ENCODE results near the gene EIF4E1B. TPM values are rescaled to one million over a fixed set of nuclear protein-coding genes. Genes with fewer than 3 reads are reported as not detected.
"Not testable (repeated sequence)": the region's sequence is repeated elsewhere in the genome, so short reads cannot be mapped to it uniquely, and the experiment has no call there.

Gene EIF4E1B, protein sequence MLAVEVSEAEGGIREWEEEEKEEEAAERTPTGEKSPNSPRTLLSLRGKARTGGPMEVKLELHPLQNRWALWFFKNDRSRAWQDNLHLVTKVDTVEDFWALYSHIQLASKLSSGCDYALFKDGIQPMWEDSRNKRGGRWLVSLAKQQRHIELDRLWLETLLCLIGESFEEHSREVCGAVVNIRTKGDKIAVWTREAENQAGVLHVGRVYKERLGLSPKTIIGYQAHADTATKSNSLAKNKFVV
- not detected in 2 replicates for total RNA-seq

GRCh38 chr5:176629853-176630680 lies at the start of gene EIF4E1B, which contains the start of gene SNCB:
Gene EIF4E1B, plus strand, starts transcription at chr5:176630675. Its CDS starts 12,113 bp downstream, at chr5:176642788.
Gene SNCB, minus strand, starts transcription at chr5:176630534. Its CDS starts 880 bp downstream, at chr5:176629654.
- H3K4me3 Mint-ChIP-seq (ENCODE audit: low read depth): peak within 1 kb of the TSS; percentile 3
- intact Hi-C loops (cut with micrococcal nuclease): loop anchor here (2.0 to 10.0 kb wide), 2 partner anchors 17 to 55 kb away; partner anchors contain the start of gene TSPAN17
- H3K9me3 Mint-ChIP-seq: no peaks in the 10 kb centered on the region
- peak; percentile 37 for DNase-seq (ENCODE audit: low spot score)
- no peak within 1 kb of the TSS for H3K27ac Mint-ChIP-seq
- no peaks in the 10 kb centered on the region for H3K36me3 Mint-ChIP-seq (ENCODE audit: low read depth)
- peaks cover 12% of the 10 kb centered on the region for H3K4me1 Mint-ChIP-seq (ENCODE audit: low read depth)
- peaks cover 74% of the 10 kb centered on the region for H3K27me3 Mint-ChIP-seq (ENCODE audit: low read depth)

- Mint-ChIP-seq H3K36me3 (ENCODE audit: low read depth) (no peaks in the 10 kb centered on the region), H3K4me3 (ENCODE audit: low read depth) (no peak overlapping the region), H3K4me1 (ENCODE audit: low read depth) (no peaks in the 10 kb centered on the region), H3K27me3 (ENCODE audit: low read depth) (no peaks in the 10 kb centered on the region), H3K9me3 (peaks cover 7% of the 10 kb centered on the region), H3K27ac (no peak overlapping the region)
- intact Hi-C loops (cut with micrococcal nuclease): no loop called here
- DNase-seq (ENCODE audit: low spot score): no peak
Observed at GRCh38 chr5:176581361-176581760, 49.1 kb upstream of the EIF4E1B start.

GRCh38 chr5:176583076-176583475 lies 47.4 kb upstream of the EIF4E1B start:
- Mint-ChIP-seq H3K27ac (no peak overlapping the region), H3K4me3 (ENCODE audit: low read depth) (no peak overlapping the region), H3K9me3 (peaks cover 7% of the 10 kb centered on the region), H3K36me3 (ENCODE audit: low read depth) (no peaks in the 10 kb centered on the region), H3K4me1 (ENCODE audit: low read depth) (no peaks in the 10 kb centered on the region), H3K27me3 (ENCODE audit: low read depth) (no peaks in the 10 kb centered on the region)
- no peak for DNase-seq (ENCODE audit: low spot score)
- intact Hi-C loops (cut with micrococcal nuclease): no loop called here

- H3K36me3 Mint-ChIP-seq (ENCODE audit: low read depth): no peaks in the 10 kb centered on the region
- no peaks in the 10 kb centered on the region for H3K4me1 Mint-ChIP-seq (ENCODE audit: low read depth)
- intact Hi-C loops (cut with micrococcal nuclease): no loop called here
- H3K9me3 Mint-ChIP-seq: peaks cover 7% of the 10 kb centered on the region
- no peak overlapping the region for H3K4me3 Mint-ChIP-seq (ENCODE audit: low read depth)
- H3K27ac Mint-ChIP-seq: no peak overlapping the region
- no peak for DNase-seq (ENCODE audit: low spot score)
- no peaks in the 10 kb centered on the region for H3K27me3 Mint-ChIP-seq (ENCODE audit: low read depth)
Observed at GRCh38 chr5:176587398-176587797, 43.1 kb upstream of the EIF4E1B start.

DNA sequence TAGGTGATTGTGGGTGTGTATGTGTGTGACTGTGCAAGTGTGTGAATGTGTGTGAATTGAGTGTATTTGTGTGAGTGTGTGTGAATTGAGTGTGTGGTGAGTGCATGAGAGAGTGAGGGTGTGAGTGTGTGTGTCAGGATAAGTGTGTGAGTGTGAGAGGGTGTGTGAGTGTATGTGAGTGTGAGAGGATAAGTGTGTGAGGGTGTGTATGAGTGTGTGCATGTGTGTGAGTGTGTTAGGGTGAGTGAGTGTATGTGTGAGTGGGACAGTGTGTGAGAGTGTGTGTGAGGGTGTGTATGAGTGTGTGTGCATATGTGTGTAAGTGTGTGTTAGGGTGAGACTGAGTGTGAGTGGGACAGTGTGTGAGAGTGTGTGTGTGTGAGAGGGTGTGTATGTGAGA lies 42.2 kb upstream of the EIF4E1B start:
- H3K4me1 Mint-ChIP-seq (ENCODE audit: low read depth): no peaks in the 10 kb centered on the region
- no peak for DNase-seq (ENCODE audit: low spot score)
- peaks cover 7% of the 10 kb centered on the region for H3K9me3 Mint-ChIP-seq
- H3K27ac Mint-ChIP-seq: no peak overlapping the region
- H3K27me3 Mint-ChIP-seq (ENCODE audit: low read depth): no peaks in the 10 kb centered on the region
- intact Hi-C loops (cut with micrococcal nuclease): no loop called here
- no peaks in the 10 kb centered on the region for H3K36me3 Mint-ChIP-seq (ENCODE audit: low read depth)
- H3K4me3 Mint-ChIP-seq (ENCODE audit: low read depth): no peak overlapping the region

GRCh38 chr5:176589039-176589769 lies 41.3 kb upstream of the EIF4E1B start:
- H3K27ac Mint-ChIP-seq: no peak overlapping the region
- H3K4me3 Mint-ChIP-seq (ENCODE audit: low read depth): no peak overlapping the region
- no peaks in the 10 kb centered on the region for H3K4me1 Mint-ChIP-seq (ENCODE audit: low read depth)
- H3K27me3 Mint-ChIP-seq (ENCODE audit: low read depth): no peaks in the 10 kb centered on the region
- no peak for DNase-seq (ENCODE audit: low spot score)
- H3K36me3 Mint-ChIP-seq (ENCODE audit: low read depth): no peaks in the 10 kb centered on the region
- peaks cover 7% of the 10 kb centered on the region for H3K9me3 Mint-ChIP-seq
- intact Hi-C loops (cut with micrococcal nuclease): no loop called here

- DNase-seq (ENCODE audit: low spot score): no peak
- H3K9me3 Mint-ChIP-seq: peaks cover 5% of the 10 kb centered on the region
- no peaks in the 10 kb centered on the region for H3K4me1 Mint-ChIP-seq (ENCODE audit: low read depth)
- H3K27me3 Mint-ChIP-seq (ENCODE audit: low read depth): peaks cover 2% of the 10 kb centered on the region
- H3K36me3 Mint-ChIP-seq (ENCODE audit: low read depth): no peaks in the 10 kb centered on the region
- intact Hi-C loops (cut with micrococcal nuclease): no loop called here
- H3K27ac Mint-ChIP-seq: no peak overlapping the region
- no peak overlapping the region for H3K4me3 Mint-ChIP-seq (ENCODE audit: low read depth)
Observed at GRCh38 chr5:176590035-176590717, 40.3 kb upstream of the EIF4E1B start.

DNA sequence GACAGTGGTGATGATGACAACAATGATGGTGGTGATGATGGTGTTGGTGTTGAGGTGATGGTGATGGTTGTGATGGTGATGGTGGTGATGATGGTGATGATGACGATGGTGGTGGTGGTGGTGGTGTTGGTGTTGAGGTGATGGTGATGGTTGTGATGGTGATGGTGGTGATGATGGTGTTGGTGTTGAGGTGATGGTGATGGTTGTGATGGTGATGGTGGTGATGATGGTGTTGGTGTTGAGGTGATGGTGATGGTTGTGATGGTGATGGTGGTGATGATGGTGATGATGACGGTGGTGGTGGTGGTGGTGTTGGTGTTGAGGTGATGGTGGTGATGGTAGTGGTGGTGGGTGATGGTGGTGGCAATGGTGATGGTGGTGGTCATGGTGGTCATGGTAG lies 38.8 kb upstream of the EIF4E1B start:
- intact Hi-C loops (cut with micrococcal nuclease); H3K4me3 Mint-ChIP-seq (ENCODE audit: low read depth); H3K4me1 Mint-ChIP-seq (ENCODE audit: low read depth); H3K27ac Mint-ChIP-seq; DNase-seq (ENCODE audit: low spot score); H3K36me3 Mint-ChIP-seq (ENCODE audit: low read depth); H3K9me3 Mint-ChIP-seq; H3K27me3 Mint-ChIP-seq (ENCODE audit: low read depth): not testable (repeated sequence)

GRCh38 chr5:176592573-176592972 lies 37.9 kb upstream of the EIF4E1B start:
- intact Hi-C loops (cut with micrococcal nuclease): no loop called here
- Mint-ChIP-seq H3K27ac (no peak overlapping the region), H3K27me3 (ENCODE audit: low read depth) (peaks cover 2% of the 10 kb centered on the region), H3K4me3 (ENCODE audit: low read depth) (no peak overlapping the region), H3K9me3 (no peaks in the 10 kb centered on the region), H3K4me1 (ENCODE audit: low read depth) (no peaks in the 10 kb centered on the region), H3K36me3 (ENCODE audit: low read depth) (no peaks in the 10 kb centered on the region)
- no peak for DNase-seq (ENCODE audit: low spot score)

- no peak for DNase-seq (ENCODE audit: low spot score)
- Mint-ChIP-seq H3K9me3 (no peaks in the 10 kb centered on the region), H3K36me3 (ENCODE audit: low read depth) (no peaks in the 10 kb centered on the region), H3K4me1 (ENCODE audit: low read depth) (no peaks in the 10 kb centered on the region), H3K27me3 (ENCODE audit: low read depth) (peaks cover 2% of the 10 kb centered on the region), H3K4me3 (ENCODE audit: low read depth) (no peak overlapping the region), H3K27ac (no peak overlapping the region)
- intact Hi-C loops (cut with micrococcal nuclease): no loop called here
Observed at GRCh38 chr5:176593273-176593869, 37.1 kb upstream of the EIF4E1B start.

DNA sequence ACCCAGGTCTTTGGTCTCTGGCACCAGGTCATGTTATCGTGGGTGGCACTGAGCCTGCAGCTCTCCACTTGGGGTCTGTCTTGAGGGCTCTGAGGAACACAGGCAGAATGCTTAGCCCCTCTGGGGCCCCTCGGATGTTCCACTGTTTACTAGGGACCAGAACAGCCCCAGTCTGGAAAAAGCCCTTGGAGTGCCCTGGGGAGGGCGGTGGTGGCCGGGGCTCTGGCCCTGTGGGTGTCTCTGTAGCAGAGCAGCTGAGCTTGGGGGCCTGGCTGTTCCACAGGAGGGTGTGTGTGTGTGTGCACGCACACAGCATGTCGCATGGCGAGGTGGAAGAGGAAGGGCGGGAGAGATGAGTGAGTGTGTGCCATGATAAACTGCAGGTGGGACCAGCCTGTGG lies 35.9 kb upstream of the EIF4E1B start:
- H3K36me3 Mint-ChIP-seq (ENCODE audit: low read depth): no peaks in the 10 kb centered on the region

DNA sequence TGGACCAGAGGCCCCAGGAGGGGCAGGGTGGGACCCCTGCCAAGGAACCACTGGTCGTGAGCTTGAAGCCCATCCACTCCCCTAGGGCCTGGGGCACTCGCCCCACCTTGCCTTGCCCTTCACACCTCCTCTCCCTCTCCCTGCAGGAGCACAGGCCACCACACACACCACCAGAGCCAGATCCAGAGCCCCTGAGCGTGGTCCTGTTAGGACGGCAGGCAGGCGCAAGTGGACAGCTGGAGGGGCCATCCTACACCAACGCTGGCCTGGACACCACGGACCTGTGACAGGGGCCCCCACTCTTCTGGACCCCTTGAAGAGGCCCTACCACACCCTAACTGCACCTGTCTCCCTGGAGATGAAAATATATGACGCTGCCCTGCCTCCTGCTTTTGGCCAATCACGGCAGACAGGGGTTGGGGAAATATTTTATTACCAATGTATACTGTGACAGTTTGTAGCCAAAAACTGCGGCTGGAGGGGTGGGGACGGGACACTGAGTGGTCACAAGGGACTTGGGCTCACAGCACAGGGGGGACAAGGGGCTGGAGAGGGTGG lies 35.0 kb upstream of the EIF4E1B start:
- Mint-ChIP-seq H3K9me3 (no peaks in the 10 kb centered on the region), H3K4me3 (ENCODE audit: low read depth) (no peak overlapping the region), H3K4me1 (ENCODE audit: low read depth) (peaks cover 2% of the 10 kb centered on the region), H3K36me3 (ENCODE audit: low read depth) (no peaks in the 10 kb centered on the region), H3K27me3 (ENCODE audit: low read depth) (peaks cover 4% of the 10 kb centered on the region), H3K27ac (no peak overlapping the region)
- DNase-seq (ENCODE audit: low spot score): no peak
- intact Hi-C loops (cut with micrococcal nuclease): loop anchor here (5.0 kb wide), 1 partner anchor 53 kb away; no protein-coding TSS in a partner anchor

More for the DNA sequence above, 35.9 kb upstream of the EIF4E1B start:
- Mint-ChIP-seq H3K4me3 (ENCODE audit: low read depth) (no peak overlapping the region), H3K27ac (peak overlapping the region; percentile 7), H3K4me1 (ENCODE audit: low read depth) (no peaks in the 10 kb centered on the region), H3K9me3 (no peaks in the 10 kb centered on the region), H3K27me3 (ENCODE audit: low read depth) (peaks cover 4% of the 10 kb centered on the region)
- intact Hi-C loops (cut with micrococcal nuclease): no loop called here
- no peak for DNase-seq (ENCODE audit: low spot score)

Measured in activated T-helper 2 cell treated with anti-CD3 and anti-CD28 coated beads, Interferon-gamma antibody, Interleukin-2, Interleukin-4, amounts not matched to agents 10 μg/mL and 5 μg/mL and 100 μg/mL, durations not matched to agents 14 hours and 24 hours and 36 hours (primary cell).